GM18520 (cell line): Measurements from ENCODE around the gene GLYATL2.

Experiments
- ATAC-seq: cut with Tn5 transposase; IDR thresholded peaks from one replicate; pipeline ENCODE4 v1.9.1; 2021; ENCODE audit not compliant: unreplicated experiment

Gene GLYATL2

GRCh38 chr11:58801974-58802545 lies 42.4 kb downstream of the GLYATL2 start:
- no peak for ATAC-seq

DNA sequence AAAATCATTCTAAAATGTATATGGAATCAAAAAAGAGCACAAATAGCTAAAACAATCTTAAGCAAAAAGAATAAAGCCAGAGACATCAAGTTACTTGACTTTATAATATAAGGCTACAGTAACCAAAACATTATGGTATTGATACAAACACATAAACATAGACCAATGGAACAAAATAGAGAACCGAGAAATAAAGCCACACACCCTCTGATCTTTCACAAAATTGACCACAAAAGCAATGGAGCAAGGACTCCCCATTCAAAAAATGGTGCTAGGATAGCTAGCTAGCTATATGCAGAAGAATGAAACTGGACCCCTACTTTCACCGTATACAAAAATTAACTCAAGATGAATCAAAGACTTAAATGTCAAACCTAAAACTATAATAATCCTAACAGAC lies 43.2 kb downstream of the GLYATL2 start:
- ATAC-seq, result no peak

- ATAC-seq, result no peak
Observed at GRCh38 chr11:58796333-58796732, 48.2 kb downstream of the GLYATL2 start.

DNA sequence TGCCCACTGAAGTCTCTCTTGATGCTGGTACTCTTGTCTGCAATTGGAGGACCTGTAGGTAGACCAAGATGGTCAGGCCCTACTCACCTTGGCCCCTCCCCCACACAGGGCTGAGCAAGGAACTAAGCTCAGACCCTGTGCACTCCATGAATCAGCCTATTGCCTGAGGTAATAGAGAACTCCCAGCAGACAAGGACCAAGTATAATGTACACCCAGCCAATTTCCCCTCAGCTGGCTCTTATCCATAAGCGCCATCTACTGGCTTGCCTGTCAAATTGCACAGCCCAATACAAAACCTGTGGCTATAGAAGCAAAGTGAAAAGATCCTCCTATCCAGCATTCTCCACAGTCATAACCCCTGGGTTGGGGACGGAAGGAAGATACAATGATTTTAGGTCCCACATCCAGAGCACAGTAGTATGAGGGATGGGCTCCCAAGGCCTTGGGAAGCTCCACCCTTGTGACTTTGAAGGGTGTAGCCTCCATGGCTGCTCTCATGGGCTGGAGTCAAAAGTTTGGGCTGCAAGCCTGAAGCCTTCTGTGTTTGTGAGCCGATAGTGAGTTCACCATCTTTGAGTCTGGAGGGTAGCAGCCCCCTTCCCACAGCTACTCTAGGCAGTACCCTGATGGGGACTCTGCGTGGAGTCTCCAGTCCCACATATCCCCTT lies 56.0 kb downstream of the GLYATL2 start:
- peak; percentile 69 for ATAC-seq

DNA sequence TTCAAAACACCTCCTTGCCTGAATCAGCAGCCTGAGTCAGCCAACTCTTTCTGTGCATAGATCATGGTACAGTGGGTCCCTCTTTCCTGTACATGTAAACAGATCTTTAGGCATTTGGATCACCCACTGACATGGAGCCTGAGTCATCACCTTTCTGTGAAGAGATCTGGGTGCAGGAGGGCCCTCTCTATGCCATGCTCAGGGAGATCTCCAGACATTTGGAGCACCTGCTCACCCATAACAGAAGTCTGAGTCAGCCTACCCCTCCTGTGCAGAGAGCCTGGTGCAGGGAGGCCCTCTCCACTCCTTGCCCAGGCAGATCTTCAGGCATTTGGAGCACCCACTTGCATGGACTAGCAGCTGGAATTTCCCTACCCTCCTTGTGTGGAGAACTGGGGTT lies 56.6 kb downstream of the GLYATL2 start:
- ATAC-seq, result no peak

DNA sequence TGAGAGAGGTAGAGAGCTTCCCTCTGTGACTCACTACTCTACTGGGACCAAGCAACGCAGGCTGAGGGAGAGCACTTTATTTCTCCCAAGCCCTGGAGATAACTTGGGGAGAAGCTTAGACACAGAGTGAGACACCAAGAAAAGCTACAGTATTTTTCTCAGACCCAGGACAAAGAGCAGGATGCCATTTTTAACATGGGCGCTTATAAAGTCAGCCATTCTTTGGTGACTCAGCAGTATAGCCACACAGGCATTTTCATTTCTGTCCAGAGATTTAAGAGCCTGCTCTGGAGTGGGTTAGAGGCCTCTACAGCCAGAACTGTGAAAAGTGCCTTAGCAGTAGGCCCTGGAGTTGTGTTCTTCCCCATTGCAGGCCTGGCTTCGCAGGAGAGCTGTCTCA lies 57.8 kb downstream of the GLYATL2 start:
- no peak for ATAC-seq

- ATAC-seq, result no peak
Observed at GRCh38 chr11:58784995-58785394, 59.5 kb downstream of the GLYATL2 start.
